Endodermal cell (in vitro differentiated cells): ENCODE data around the gene PROM1. TPM values are rescaled to one million over a fixed set of nuclear protein-coding genes. Genes with fewer than 3 reads are reported as not detected.

Source experiments
- DNase-seq: peaks from one replicate; pipeline ENCODE4 v3.0.0-alpha.2; 2017
- H3K27ac ChIP-seq: 2 replicates; pipeline ENCODE4 v1.5.1; 2013; ENCODE audit warnings: mild to moderate bottlenecking, low read depth, low read length, moderate library complexity
- H3K27me3 ChIP-seq: 2 replicates; pipeline ENCODE4 v1.6.1; 2013; ENCODE audit warnings: mild to moderate bottlenecking, low read length, moderate library complexity; ENCODE audit not compliant: insufficient read depth, control insufficient read depth, poor library complexity, severe bottlenecking
- H3K36me3 ChIP-seq: 2 replicates; pipeline ENCODE4 v1.7.0; 2013; ENCODE audit warnings: mild to moderate bottlenecking, low read length, moderate library complexity; ENCODE audit not compliant: control insufficient read depth, insufficient read depth
- H3K4me1 ChIP-seq: one replicate; pipeline ENCODE4 v1.7.0; 2013; ENCODE audit warnings: low read length; ENCODE audit not compliant: control insufficient read depth, insufficient read depth
- H3K4me3 ChIP-seq: 2 replicates; pipeline ENCODE4 v1.5.1; 2013; ENCODE audit warnings: mild to moderate bottlenecking, low read length, moderate library complexity
- H3K9ac ChIP-seq: 2 replicates; pipeline ENCODE4 v1.6.1; 2013; ENCODE audit warnings: mild to moderate bottlenecking, low read length, moderate library complexity; ENCODE audit not compliant: poor library complexity, severe bottlenecking; ENCODE audit errors: extremely low read depth
- H3K9me3 ChIP-seq: 2 replicates; pipeline ENCODE4 v1.6.1; 2013; ENCODE audit warnings: mild to moderate bottlenecking, low read length, moderate library complexity; ENCODE audit not compliant: control insufficient read depth
- H3K27ac Mint-ChIP-seq: 2 replicates; pipeline ENCODE4 v1.8.0; 2020; ENCODE audit warnings: mixed read lengths
- H3K27me3 Mint-ChIP-seq: 2 replicates; pipeline ENCODE4 v1.8.0; 2021; ENCODE audit warnings: mild to moderate bottlenecking, mixed read lengths; ENCODE audit not compliant: insufficient read depth
- H3K36me3 Mint-ChIP-seq: 2 replicates; pipeline ENCODE4 v1.8.0; 2020; ENCODE audit warnings: low read depth, mixed read lengths
- H3K4me1 Mint-ChIP-seq: 2 replicates; pipeline ENCODE4 v1.8.0; 2020; ENCODE audit warnings: mixed read lengths
- H3K4me3 Mint-ChIP-seq: 2 replicates; pipeline ENCODE4 v1.8.0; 2020; ENCODE audit warnings: mild to moderate bottlenecking, moderate library complexity, mixed read lengths
- H3K9me3 Mint-ChIP-seq: 2 replicates; pipeline ENCODE4 v1.8.0; 2020; ENCODE audit warnings: mild to moderate bottlenecking, mixed read lengths
- WGBS, 2 experiments: methylation state at CpG; one replicate each; pipeline versions ENCODE4 v1.1.5 to v1.1.7; 2013; ENCODE audit warnings: missing lambda C conversion rate in 2 of 2, mixed read lengths in 1 of 2; ENCODE audit not compliant: insufficient coverage in 1 of 2, insufficient read length in 1 of 2; 5-methylcytosine and 5-hydroxymethylcytosine counted together
- total RNA-seq, 2 donors: library from RNA; stranded (reverse); fragmentation: NEBNext Ultra II Directional in 1 of 2; extraction: Animal tissue kit (Norgen Biotek cat#: 25700) in 1 of 2; gene quantifications; 2 replicates in 1 of 2; 3 replicates in 1 of 2; pipeline ENCODE4 v1.2.1, GENCODE V29; 2021
- TF ChIP-seq, protein P1 (sequence below): fragments of 200-600 bp; sonication (generic); conservative IDR thresholded peaks from 2 replicates; pipeline ENCODE4 v1.5.0; 2021; ENCODE audit warnings: antibody characterized with exemption, mild to moderate bottlenecking

PROM1 gene
- total RNA-seq, 2 donors from 2014 or later: 38.6 to 51.6 TPM

DNA sequence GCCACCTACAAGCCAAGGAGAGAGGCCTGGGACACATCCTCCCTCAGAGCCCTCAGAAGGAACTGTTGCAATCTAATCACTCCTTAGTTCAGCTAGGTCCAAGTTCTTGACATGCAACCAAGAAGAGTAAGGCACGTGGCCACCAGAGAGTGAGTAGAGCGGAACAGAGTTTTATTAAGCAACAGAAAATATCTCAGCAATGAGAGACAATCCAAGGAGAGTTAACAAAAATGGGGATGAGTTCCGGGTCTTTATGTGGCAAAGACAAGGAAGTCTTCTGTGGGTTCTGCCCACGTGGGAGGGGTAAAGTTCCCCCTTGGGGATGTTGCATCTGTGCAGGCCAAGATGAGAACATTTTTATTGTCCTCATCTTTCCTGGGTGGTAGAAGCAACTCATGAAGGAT, 38.5 kb upstream of the PROM1 start:
- no peak overlapping the region for H3K4me3 ChIP-seq
- no peaks in the 10 kb centered on the region for H3K9me3 Mint-ChIP-seq
- H3K27me3 Mint-ChIP-seq: peaks cover 8% of the 10 kb centered on the region
- peaks cover 9% of the 10 kb centered on the region for H3K4me1 ChIP-seq
- H3K9me3 ChIP-seq: no peaks in the 10 kb centered on the region
- H3K27ac Mint-ChIP-seq: no peak overlapping the region
- no peak overlapping the region for H3K4me3 Mint-ChIP-seq
- H3K27ac ChIP-seq: no peak overlapping the region
- H3K36me3 Mint-ChIP-seq: no peaks in the 10 kb centered on the region
- H3K36me3 ChIP-seq: no peaks in the 10 kb centered on the region
- H3K9ac ChIP-seq: no peak overlapping the region
- DNase-seq: peak; percentile 9
- WGBS, 2 experiments: 93 to 96% methylated on average over 3 to 4 of the region's 4 CpGs
- TF ChIP-seq, protein P1, sequence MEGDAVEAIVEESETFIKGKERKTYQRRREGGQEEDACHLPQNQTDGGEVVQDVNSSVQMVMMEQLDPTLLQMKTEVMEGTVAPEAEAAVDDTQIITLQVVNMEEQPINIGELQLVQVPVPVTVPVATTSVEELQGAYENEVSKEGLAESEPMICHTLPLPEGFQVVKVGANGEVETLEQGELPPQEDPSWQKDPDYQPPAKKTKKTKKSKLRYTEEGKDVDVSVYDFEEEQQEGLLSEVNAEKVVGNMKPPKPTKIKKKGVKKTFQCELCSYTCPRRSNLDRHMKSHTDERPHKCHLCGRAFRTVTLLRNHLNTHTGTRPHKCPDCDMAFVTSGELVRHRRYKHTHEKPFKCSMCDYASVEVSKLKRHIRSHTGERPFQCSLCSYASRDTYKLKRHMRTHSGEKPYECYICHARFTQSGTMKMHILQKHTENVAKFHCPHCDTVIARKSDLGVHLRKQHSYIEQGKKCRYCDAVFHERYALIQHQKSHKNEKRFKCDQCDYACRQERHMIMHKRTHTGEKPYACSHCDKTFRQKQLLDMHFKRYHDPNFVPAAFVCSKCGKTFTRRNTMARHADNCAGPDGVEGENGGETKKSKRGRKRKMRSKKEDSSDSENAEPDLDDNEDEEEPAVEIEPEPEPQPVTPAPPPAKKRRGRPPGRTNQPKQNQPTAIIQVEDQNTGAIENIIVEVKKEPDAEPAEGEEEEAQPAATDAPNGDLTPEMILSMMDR: no peak
- H3K27me3 ChIP-seq: no peaks in the 10 kb centered on the region
- peaks cover 34% of the 10 kb centered on the region for H3K4me1 Mint-ChIP-seq

DNA sequence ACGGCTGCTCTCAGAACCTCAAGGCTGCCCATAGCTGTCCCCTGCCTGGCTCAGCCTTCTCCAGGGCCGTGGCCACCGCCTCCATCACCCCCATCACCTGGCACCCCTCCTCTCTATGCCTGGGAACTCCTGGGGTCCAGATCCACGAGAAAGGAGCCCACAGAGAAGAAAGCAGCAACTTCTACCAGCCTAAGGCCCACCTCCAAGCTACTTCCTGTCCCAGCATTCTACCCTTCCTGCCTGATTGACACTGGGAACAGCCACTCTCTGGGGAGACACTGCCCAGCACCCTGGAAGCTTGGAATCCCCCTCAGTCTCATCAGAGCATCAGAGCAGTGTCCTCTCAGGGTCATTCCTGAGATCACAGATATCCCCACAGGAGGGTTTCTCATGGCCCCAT, 36.9 kb upstream of the PROM1 start:
- no peak overlapping the region for H3K27ac Mint-ChIP-seq
- Histone ChIP-seq H3K27ac (no peak overlapping the region), H3K9me3 (no peaks in the 10 kb centered on the region), H3K27me3 (no peaks in the 10 kb centered on the region), H3K4me3 (no peak overlapping the region), H3K36me3 (no peaks in the 10 kb centered on the region), H3K4me1 (peaks cover 8% of the 10 kb centered on the region), H3K9ac (no peak overlapping the region)
- peak; percentile 62 for DNase-seq
- no peaks in the 10 kb centered on the region for H3K9me3 Mint-ChIP-seq
- H3K36me3 Mint-ChIP-seq: no peaks in the 10 kb centered on the region
- peaks cover 31% of the 10 kb centered on the region for H3K4me1 Mint-ChIP-seq
- no peak overlapping the region for H3K4me3 Mint-ChIP-seq
- 95% methylated on average over 4 of the region's 4 CpGs; no CpG with 5 or more reads in 1 of the 2 experiments for WGBS, 2 experiments
- TF ChIP-seq, protein P1: no peak
- H3K27me3 Mint-ChIP-seq: peaks cover 9% of the 10 kb centered on the region

DNA sequence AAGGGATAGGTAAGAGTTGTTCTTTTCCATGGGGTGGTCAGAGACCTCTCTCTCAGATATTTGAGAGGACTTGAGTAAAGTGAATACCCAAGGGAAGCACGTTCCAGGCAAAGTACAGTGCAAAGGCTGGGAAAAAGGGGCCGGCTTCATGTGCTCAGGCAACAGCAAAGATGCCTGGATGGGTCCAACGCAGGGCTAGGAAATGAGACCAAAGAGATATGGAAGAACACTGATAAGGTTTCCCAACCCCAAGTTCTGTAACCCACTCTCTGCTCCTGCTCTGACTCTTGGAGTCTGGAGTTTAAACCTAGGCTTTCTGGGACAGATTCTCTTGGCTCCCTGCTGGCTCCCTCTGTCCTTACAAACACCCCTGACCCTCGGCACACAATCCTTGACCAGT, 36.2 kb upstream of the PROM1 start:
- H3K27ac ChIP-seq: no peak overlapping the region
- 70 to 77% methylated on average over 3 to 4 of the region's 4 CpGs for WGBS, 2 experiments
- peaks cover 8% of the 10 kb centered on the region for H3K4me1 ChIP-seq
- peak; percentile 9 for DNase-seq
- H3K9me3 ChIP-seq: no peaks in the 10 kb centered on the region
- Mint-ChIP-seq H3K36me3 (no peaks in the 10 kb centered on the region), H3K27me3 (peaks cover 11% of the 10 kb centered on the region), H3K4me1 (peaks cover 32% of the 10 kb centered on the region), H3K9me3 (no peaks in the 10 kb centered on the region), H3K27ac (no peak overlapping the region), H3K4me3 (no peak overlapping the region)
- no peaks in the 10 kb centered on the region for H3K27me3 ChIP-seq
- H3K4me3 ChIP-seq: no peak overlapping the region
- H3K9ac ChIP-seq: no peak overlapping the region
- H3K36me3 ChIP-seq: no peaks in the 10 kb centered on the region
- TF ChIP-seq, protein P1: no peak
